ENCODE measurements around the gene RIN3. TPM values are rescaled to one million over a fixed set of nuclear protein-coding genes. Genes with fewer than 3 reads are reported as not detected.

Gene RIN3
- total and polyA plus RNA-seq, 4 donors = 5.0 to 15.6 (median 9.0) TPM

- no peaks in the 10 kb centered on the region for H3K27me3 ChIP-seq (ENCODE audit: control insufficient read depth in 4 of 4, insufficient read depth in 4 of 4, low read length in 3 of 4)
- 83% methylated on average over 4 of the region's 4 CpGs for WGBS
- TF ChIP-seq RAD21 (IDR thresholded peaks at IDR 0.05) (no peak), RXRA (IDR thresholded peaks at IDR 0.05) (no peak), YY1 (IDR thresholded peaks at IDR 0.05) (no peak), SP1 (IDR thresholded peaks at IDR 0.05) (no peak), NR2F2 (IDR thresholded peaks at IDR 0.05) (no peak), HNF4G (IDR thresholded peaks at IDR 0.05) (no peak), TAF1 (conservative IDR thresholded peaks at IDR 0.05) (no peak), GABPA (IDR thresholded peaks at IDR 0.05 in 1 of 2, conservative IDR thresholded peaks at IDR 0.05 in 1 of 2) (no peak), FOXA2 (IDR thresholded peaks at IDR 0.05) (no peak), ZBTB33 (IDR thresholded peaks at IDR 0.05) (no peak), JUND (IDR thresholded peaks at IDR 0.05) (no peak), CTCF (IDR thresholded peaks at IDR 0.05; ENCODE audit: low read depth, low read length, missing input control) (no peak)
- TF ChIP-seq, protein P1, sequence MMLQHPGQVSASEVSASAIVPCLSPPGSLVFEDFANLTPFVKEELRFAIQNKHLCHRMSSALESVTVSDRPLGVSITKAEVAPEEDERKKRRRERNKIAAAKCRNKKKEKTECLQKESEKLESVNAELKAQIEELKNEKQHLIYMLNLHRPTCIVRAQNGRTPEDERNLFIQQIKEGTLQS (IDR thresholded peaks at IDR 0.05) = no peak
- TF ChIP-seq, protein P2, sequence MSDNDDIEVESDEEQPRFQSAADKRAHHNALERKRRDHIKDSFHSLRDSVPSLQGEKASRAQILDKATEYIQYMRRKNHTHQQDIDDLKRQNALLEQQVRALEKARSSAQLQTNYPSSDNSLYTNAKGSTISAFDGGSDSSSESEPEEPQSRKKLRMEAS (IDR thresholded peaks at IDR 0.05) = no peak
- TF ChIP-seq, protein P3, sequence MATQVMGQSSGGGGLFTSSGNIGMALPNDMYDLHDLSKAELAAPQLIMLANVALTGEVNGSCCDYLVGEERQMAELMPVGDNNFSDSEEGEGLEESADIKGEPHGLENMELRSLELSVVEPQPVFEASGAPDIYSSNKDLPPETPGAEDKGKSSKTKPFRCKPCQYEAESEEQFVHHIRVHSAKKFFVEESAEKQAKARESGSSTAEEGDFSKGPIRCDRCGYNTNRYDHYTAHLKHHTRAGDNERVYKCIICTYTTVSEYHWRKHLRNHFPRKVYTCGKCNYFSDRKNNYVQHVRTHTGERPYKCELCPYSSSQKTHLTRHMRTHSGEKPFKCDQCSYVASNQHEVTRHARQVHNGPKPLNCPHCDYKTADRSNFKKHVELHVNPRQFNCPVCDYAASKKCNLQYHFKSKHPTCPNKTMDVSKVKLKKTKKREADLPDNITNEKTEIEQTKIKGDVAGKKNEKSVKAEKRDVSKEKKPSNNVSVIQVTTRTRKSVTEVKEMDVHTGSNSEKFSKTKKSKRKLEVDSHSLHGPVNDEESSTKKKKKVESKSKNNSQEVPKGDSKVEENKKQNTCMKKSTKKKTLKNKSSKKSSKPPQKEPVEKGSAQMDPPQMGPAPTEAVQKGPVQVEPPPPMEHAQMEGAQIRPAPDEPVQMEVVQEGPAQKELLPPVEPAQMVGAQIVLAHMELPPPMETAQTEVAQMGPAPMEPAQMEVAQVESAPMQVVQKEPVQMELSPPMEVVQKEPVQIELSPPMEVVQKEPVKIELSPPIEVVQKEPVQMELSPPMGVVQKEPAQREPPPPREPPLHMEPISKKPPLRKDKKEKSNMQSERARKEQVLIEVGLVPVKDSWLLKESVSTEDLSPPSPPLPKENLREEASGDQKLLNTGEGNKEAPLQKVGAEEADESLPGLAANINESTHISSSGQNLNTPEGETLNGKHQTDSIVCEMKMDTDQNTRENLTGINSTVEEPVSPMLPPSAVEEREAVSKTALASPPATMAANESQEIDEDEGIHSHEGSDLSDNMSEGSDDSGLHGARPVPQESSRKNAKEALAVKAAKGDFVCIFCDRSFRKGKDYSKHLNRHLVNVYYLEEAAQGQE (IDR thresholded peaks at IDR 0.05) = no peak
- H3K36me3 ChIP-seq (ENCODE audit: control insufficient read depth in 4 of 4, insufficient read depth in 3 of 4, low read depth in 1 of 4, low read length in 3 of 4) = peaks cover 10 to 51% (median 19%) of the 10 kb centered on the region in 4 donors
- DNase-seq (ENCODE audit: low spot score) = no peak
- no peaks in the 10 kb centered on the region for H3K4me1 ChIP-seq (ENCODE audit: control insufficient read depth in 4 of 4, insufficient read depth in 4 of 4, low read length in 3 of 4)
- no peaks in the 10 kb centered on the region for H3K9me3 ChIP-seq (ENCODE audit: control insufficient read depth in 4 of 4, low read length in 3 of 4)
- H3K4me3 ChIP-seq (ENCODE audit: low read depth in 1 of 3, low read length in 3 of 3) = no peak overlapping the region
- H3K9ac ChIP-seq (ENCODE audit: low read depth in 1 of 2, low read length in 2 of 2) = no peak overlapping the region
- H3K27ac ChIP-seq (ENCODE audit: low read depth in 1 of 2, low read length in 2 of 2) = no peak overlapping the region
Observed at GRCh38 chr14:92677087-92677668, 163.6 kb downstream of the RIN3 start.

DNA sequence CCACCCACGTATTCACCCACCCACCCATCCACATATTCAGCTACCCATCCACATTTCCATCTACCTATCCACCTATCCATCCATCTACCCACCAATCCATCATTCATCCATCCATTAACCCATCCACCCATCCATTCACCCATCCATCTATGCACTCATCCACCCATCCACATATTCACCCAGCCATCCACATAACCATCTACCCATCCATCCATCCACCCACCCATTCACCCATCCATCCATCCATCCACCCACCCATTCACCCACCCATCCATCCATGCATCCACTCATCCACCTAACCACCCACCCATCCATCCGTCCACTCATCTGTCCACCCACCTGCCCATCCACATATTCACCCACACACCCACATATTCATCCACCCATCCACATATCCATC is 164.4 kb downstream of the RIN3 start:
- H3K27me3 ChIP-seq (ENCODE audit: control insufficient read depth in 4 of 4, insufficient read depth in 4 of 4, low read length in 3 of 4) = no peaks in the 10 kb centered on the region
- no peak for DNase-seq (ENCODE audit: low spot score)
- H3K9me3 ChIP-seq (ENCODE audit: control insufficient read depth in 4 of 4, low read length in 3 of 4) = no peaks in the 10 kb centered on the region
- H3K4me3 ChIP-seq (ENCODE audit: low read depth in 1 of 3, low read length in 3 of 3) = no peak overlapping the region
- H3K9ac ChIP-seq (ENCODE audit: low read depth in 1 of 2, low read length in 2 of 2) = no peak overlapping the region
- H3K4me1 ChIP-seq (ENCODE audit: control insufficient read depth in 4 of 4, insufficient read depth in 4 of 4, low read length in 3 of 4) = no peaks in the 10 kb centered on the region
- peaks cover 10 to 52% (median 20%) of the 10 kb centered on the region in 4 donors for H3K36me3 ChIP-seq (ENCODE audit: control insufficient read depth in 4 of 4, insufficient read depth in 3 of 4, low read depth in 1 of 4, low read length in 3 of 4)
- 98% methylated on average over 2 of the region's 2 CpGs for WGBS
- H3K27ac ChIP-seq (ENCODE audit: low read depth in 1 of 2, low read length in 2 of 2) = no peak overlapping the region
- no peak for TF ChIP-seq FOXA1 (IDR thresholded peaks at IDR 0.05)
- TF ChIP-seq FOXA2 (IDR thresholded peaks at IDR 0.05) = no peak
- TF ChIP-seq, protein P1 (IDR thresholded peaks at IDR 0.05) = no peak
- no peak for TF ChIP-seq GABPA (IDR thresholded peaks at IDR 0.05 in 1 of 2, conservative IDR thresholded peaks at IDR 0.05 in 1 of 2)
- no peak for TF ChIP-seq YY1 (IDR thresholded peaks at IDR 0.05)
- TF ChIP-seq, protein P3 (IDR thresholded peaks at IDR 0.05) = no peak
- TF ChIP-seq, protein P2 (IDR thresholded peaks at IDR 0.05) = no peak
- TF ChIP-seq SP1 (IDR thresholded peaks at IDR 0.05) = no peak
- no peak for TF ChIP-seq CTCF (IDR thresholded peaks at IDR 0.05; ENCODE audit: low read depth, low read length, missing input control)

Measured in liver (tissue), 9 donors.